OCI-LY1 (cell line): Measurements from ENCODE around the gene NKD1.

ENCODE experiments used
- H2AFZ ChIP-seq: fragments of 200-600 bp; sonication (generic), shearing (Covaris generic); 2 replicates; pipeline ENCODE4 v1.6.0; 2014; ENCODE audit warnings: antibody characterized with exemption, mild to moderate bottlenecking, low read length
- H3F3A ChIP-seq: fragments of 200-600 bp; sonication (generic), shearing (Covaris generic); 2 replicates; pipeline ENCODE4 v1.6.0; 2014; ENCODE audit warnings: mild to moderate bottlenecking, antibody characterized with exemption, low read length, moderate library complexity; ENCODE audit not compliant: insufficient read depth
- H3K27ac ChIP-seq: fragments of 200-600 bp; sonication (generic); 2 replicates; pipeline ENCODE4 v1.5.1; 2014; ENCODE audit warnings: low read length, mixed run types, mild to moderate bottlenecking, low read depth; ENCODE audit not compliant: poor library complexity, severe bottlenecking
- H3K27me3 ChIP-seq: fragments of 200-600 bp; sonication (generic); 2 replicates; pipeline ENCODE4 v1.6.0; 2014; ENCODE audit warnings: antibody characterized with exemption, mild to moderate bottlenecking, low read length, moderate library complexity; ENCODE audit not compliant: insufficient read depth
- H3K36me3 ChIP-seq: fragments of 200-600 bp; sonication (generic); 2 replicates; pipeline ENCODE4 v1.6.1; 2014; ENCODE audit warnings: mild to moderate bottlenecking, antibody characterized with exemption, low read length, moderate library complexity, mixed read lengths; ENCODE audit not compliant: insufficient read depth
- H3K4me1 ChIP-seq: fragments of 200-600 bp; sonication (generic); 2 replicates; pipeline ENCODE4 v1.5.1; 2014; ENCODE audit warnings: mild to moderate bottlenecking, low read length, moderate library complexity; ENCODE audit not compliant: insufficient read depth, severe bottlenecking
- H3K4me2 ChIP-seq: fragments of 200-600 bp; sonication (generic), shearing (Covaris generic); 2 replicates; pipeline ENCODE4 v1.6.1; 2014; ENCODE audit warnings: low read length
- H3K4me3 ChIP-seq: fragments of 200-600 bp; sonication (generic); 2 replicates; pipeline ENCODE4 v1.5.1; 2014; ENCODE audit warnings: low read length, low read depth, mild to moderate bottlenecking, mixed read lengths; ENCODE audit not compliant: poor library complexity, severe bottlenecking
- H3K79me2 ChIP-seq: fragments of 200-600 bp; shearing (Covaris generic); 2 replicates; pipeline ENCODE4 v1.6.1; 2016; ENCODE audit warnings: mixed run types, low read length, mixed read lengths; ENCODE audit not compliant: insufficient read depth
- H3K9ac ChIP-seq: fragments of 200-600 bp; sonication (generic), shearing (Covaris generic); 2 replicates; pipeline ENCODE4 v1.6.1; 2014; ENCODE audit warnings: mild to moderate bottlenecking, low read length, mixed read lengths
- H3K9me2 ChIP-seq: fragments of 200-600 bp; sonication (generic), shearing (Covaris generic); 2 replicates; pipeline ENCODE4 v1.6.1; 2014; ENCODE audit warnings: low read depth, mild to moderate bottlenecking, low read length, mixed read lengths
- H3K9me3 ChIP-seq: fragments of 200-600 bp; shearing (Covaris generic); 2 replicates; pipeline ENCODE4 v1.6.1; 2014; ENCODE audit warnings: low read length, mixed read lengths
- H4K20me1 ChIP-seq: fragments of 200-600 bp; sonication (generic), shearing (Covaris generic); 2 replicates; pipeline ENCODE4 v1.6.0; 2016; ENCODE audit warnings: mild to moderate bottlenecking, low read length; ENCODE audit not compliant: insufficient read depth
- EZH2 ChIP-seq: fragments of 200-600 bp; sonication (generic), shearing (Covaris generic); IDR thresholded peaks from 2 replicates; pipeline ENCODE4 v1.8.0; 2017; ENCODE audit warnings: borderline replicate concordance, mixed run types, mild to moderate bottlenecking, antibody characterized with exemption, low read length, moderate library complexity, mixed read lengths
- TF ChIP-seq, protein P1 (sequence below): fragments of 200-600 bp; sonication (generic), shearing (Covaris generic); IDR thresholded peaks from 2 replicates; pipeline ENCODE4 v1.5.1; 2017; ENCODE audit warnings: mild to moderate bottlenecking, antibody characterized with exemption, low read length, moderate library complexity, mixed read lengths

Gene NKD1

GRCh38 chr16:50631249-50631984 lies 83.2 kb downstream of the NKD1 start:
- Histone ChIP-seq H3K9me2 (no peaks in the 10 kb centered on the region), H2AFZ (no peak overlapping the region), H3K4me3 (no peak overlapping the region), H3K4me1 (no peaks in the 10 kb centered on the region), H3K4me2 (no peak overlapping the region), H3K36me3 (no peaks in the 10 kb centered on the region), H3K79me2 (no peaks in the 10 kb centered on the region), H3K27me3 (peaks cover 6% of the 10 kb centered on the region; the same call in 1 of the 2 replicates), H3F3A (no peaks in the 10 kb centered on the region), H3K9me3 (no peaks in the 10 kb centered on the region), H3K27ac (no peak overlapping the region), H3K9ac (no peak overlapping the region), H4K20me1 (no peaks in the 10 kb centered on the region)
- TF ChIP-seq, protein P1, sequence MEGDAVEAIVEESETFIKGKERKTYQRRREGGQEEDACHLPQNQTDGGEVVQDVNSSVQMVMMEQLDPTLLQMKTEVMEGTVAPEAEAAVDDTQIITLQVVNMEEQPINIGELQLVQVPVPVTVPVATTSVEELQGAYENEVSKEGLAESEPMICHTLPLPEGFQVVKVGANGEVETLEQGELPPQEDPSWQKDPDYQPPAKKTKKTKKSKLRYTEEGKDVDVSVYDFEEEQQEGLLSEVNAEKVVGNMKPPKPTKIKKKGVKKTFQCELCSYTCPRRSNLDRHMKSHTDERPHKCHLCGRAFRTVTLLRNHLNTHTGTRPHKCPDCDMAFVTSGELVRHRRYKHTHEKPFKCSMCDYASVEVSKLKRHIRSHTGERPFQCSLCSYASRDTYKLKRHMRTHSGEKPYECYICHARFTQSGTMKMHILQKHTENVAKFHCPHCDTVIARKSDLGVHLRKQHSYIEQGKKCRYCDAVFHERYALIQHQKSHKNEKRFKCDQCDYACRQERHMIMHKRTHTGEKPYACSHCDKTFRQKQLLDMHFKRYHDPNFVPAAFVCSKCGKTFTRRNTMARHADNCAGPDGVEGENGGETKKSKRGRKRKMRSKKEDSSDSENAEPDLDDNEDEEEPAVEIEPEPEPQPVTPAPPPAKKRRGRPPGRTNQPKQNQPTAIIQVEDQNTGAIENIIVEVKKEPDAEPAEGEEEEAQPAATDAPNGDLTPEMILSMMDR: no peak
- no peak for TF ChIP-seq EZH2

GRCh38 chr16:50631985-50632576 lies 83.9 kb downstream of the NKD1 start:
- H3K79me2 ChIP-seq: no peaks in the 10 kb centered on the region
- no peak overlapping the region for H3K9ac ChIP-seq
- no peaks in the 10 kb centered on the region for H3K9me3 ChIP-seq
- no peaks in the 10 kb centered on the region for H3F3A ChIP-seq
- no peak overlapping the region for H3K4me3 ChIP-seq
- no peaks in the 10 kb centered on the region for H3K9me2 ChIP-seq
- no peak overlapping the region for H3K4me2 ChIP-seq
- H4K20me1 ChIP-seq: no peaks in the 10 kb centered on the region
- H3K27me3 ChIP-seq: peaks cover 3% of the 10 kb centered on the region; the same call in 1 of the 2 replicates
- no peak overlapping the region for H3K27ac ChIP-seq
- H2AFZ ChIP-seq: no peak overlapping the region
- H3K4me1 ChIP-seq: no peaks in the 10 kb centered on the region
- no peak for TF ChIP-seq EZH2
- TF ChIP-seq, protein P1: no peak
- no peaks in the 10 kb centered on the region for H3K36me3 ChIP-seq

DNA sequence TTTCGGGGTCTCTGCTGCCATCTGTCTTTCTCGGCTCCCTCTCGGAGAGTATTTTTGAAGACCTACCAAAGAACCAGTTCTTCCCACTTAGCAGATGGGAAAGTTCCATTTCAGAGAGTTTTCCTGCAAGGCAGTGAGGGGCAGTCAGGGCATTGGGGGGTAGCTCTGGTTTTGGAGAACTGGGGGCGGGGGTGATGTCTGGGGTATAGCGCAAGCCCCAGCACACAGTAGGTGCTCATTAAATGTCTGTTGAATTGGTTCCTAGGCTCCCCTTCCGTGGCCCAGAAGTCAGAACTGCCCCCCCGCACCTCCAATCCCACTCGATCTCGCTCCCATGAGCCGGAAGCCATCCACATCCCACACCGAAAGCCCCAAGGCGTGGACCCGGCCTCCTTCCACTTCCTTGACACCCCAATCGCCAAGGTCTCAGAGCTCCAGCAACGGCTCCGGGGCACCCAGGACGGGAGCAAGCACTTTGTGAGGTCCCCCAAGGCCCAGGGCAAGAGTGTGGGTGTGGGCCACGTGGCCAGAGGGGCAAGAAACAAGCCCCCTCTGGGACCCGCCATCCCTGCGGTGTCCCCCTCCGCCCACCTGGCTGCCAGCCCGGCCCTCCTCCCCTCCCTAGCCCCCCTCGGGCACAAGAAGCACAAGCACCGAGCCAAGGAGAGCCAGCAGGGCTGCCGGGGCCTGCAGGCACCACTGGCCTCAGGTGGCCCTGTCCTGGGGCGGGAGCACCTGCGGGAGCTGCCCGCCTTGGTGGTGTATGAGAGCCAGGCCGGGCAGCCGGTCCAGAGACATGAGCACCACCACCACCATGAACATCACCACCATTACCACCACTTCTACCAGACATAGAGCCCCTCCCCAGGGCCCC lies 85.0 kb downstream of the NKD1 start:
- H3K79me2 ChIP-seq: no peaks in the 10 kb centered on the region
- H3K4me2 ChIP-seq: no peak overlapping the region
- no peak overlapping the region for H3K9ac ChIP-seq
- no peaks in the 10 kb centered on the region for H3K9me2 ChIP-seq
- H3K4me3 ChIP-seq: no peak overlapping the region
- H3K9me3 ChIP-seq: no peaks in the 10 kb centered on the region
- H4K20me1 ChIP-seq: no peaks in the 10 kb centered on the region
- TF ChIP-seq EZH2: no peak
- TF ChIP-seq, protein P1: no peak
- H3K27me3 ChIP-seq: peaks cover 3% of the 10 kb centered on the region; the same call in 1 of the 2 replicates
- no peaks in the 10 kb centered on the region for H3K4me1 ChIP-seq
- no peak overlapping the region for H3K27ac ChIP-seq
- H2AFZ ChIP-seq: no peak overlapping the region
- no peaks in the 10 kb centered on the region for H3F3A ChIP-seq
- no peaks in the 10 kb centered on the region for H3K36me3 ChIP-seq
